ENCODE data around the gene LRP1. TPM values are rescaled to one million over a fixed set of nuclear protein-coding genes. Genes with fewer than 3 reads are reported as not detected.

Gene LRP1
- polyA plus RNA-seq, 12 donors: 81.0 to 163 (median 123) TPM; not detected in 1

DNA sequence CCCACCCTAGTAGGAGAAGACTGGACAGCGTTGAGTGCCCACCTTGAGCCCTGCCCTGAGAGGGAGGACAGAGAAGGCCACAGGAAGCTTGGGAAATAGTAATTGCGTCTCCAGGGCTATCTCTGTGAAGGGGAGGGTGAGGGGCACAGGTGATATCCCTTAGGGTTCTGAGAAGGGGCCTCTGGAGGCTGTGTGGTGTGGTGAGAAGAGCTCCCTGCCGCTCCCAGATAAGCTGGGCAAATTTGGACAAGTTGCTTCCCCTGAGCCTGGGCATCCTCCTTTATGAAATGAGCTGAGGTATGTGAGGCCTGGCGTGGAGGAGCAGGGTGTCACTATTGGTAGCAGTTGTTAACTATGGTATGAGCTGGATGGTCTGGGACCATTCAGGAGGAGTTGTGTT lies 42.6 kb downstream of the LRP1 start:
- no peak for DNase-seq

GRCh38 chr12:57171668-57172067 lies 43.4 kb downstream of the LRP1 start:
- DNase-seq: no peak

DNA sequence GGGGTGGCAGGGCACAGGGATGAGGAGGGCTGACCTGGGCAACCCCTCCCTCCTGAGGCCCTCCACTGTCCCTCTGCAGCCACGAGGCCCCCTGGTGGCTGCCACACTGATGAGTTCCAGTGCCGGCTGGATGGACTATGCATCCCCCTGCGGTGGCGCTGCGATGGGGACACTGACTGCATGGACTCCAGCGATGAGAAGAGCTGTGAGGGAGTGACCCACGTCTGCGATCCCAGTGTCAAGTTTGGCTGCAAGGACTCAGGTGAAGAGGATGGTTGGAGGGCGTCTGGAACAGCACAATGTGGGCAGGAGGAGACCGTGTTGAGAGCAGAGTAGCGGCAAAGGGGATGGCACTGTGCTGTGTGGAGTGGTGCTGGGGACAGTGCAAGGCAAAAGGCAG lies 44.8 kb downstream of the LRP1 start:
- no peak for DNase-seq

- no peak for DNase-seq
These were observed 45.4 kb downstream of the LRP1 start for GRCh38 chr12:57173683-57174082.

- peak; percentile 73 for DNase-seq
These were observed 47.3 kb downstream of the LRP1 start for GRCh38 chr12:57175428-57176138.

- DNase-seq: no peak
These were observed 47.8 kb downstream of the LRP1 start for GRCh38 chr12:57176139-57176477.

DNA sequence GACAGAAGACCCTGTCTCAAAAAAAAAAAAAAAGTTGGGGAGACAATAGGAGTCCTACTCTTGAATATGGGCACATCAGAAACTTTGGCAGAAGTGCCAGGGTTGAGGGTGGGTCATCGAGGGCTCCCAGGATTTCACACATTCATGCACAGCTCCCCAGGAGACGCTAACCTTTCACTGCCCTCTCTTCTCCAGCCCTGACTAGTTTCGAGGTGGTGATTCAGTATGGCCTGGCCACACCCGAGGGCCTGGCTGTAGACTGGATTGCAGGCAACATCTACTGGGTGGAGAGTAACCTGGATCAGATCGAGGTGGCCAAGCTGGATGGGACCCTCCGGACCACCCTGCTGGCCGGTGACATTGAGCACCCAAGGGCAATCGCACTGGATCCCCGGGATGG lies 48.6 kb downstream of the LRP1 start:
- no peak for DNase-seq

GRCh38 chr12:57177354-57177753 lies 49.1 kb downstream of the LRP1 start:
- no peak for DNase-seq

GRCh38 chr12:57178213-57178612 lies 49.9 kb downstream of the LRP1 start:
- no peak for DNase-seq

DNA sequence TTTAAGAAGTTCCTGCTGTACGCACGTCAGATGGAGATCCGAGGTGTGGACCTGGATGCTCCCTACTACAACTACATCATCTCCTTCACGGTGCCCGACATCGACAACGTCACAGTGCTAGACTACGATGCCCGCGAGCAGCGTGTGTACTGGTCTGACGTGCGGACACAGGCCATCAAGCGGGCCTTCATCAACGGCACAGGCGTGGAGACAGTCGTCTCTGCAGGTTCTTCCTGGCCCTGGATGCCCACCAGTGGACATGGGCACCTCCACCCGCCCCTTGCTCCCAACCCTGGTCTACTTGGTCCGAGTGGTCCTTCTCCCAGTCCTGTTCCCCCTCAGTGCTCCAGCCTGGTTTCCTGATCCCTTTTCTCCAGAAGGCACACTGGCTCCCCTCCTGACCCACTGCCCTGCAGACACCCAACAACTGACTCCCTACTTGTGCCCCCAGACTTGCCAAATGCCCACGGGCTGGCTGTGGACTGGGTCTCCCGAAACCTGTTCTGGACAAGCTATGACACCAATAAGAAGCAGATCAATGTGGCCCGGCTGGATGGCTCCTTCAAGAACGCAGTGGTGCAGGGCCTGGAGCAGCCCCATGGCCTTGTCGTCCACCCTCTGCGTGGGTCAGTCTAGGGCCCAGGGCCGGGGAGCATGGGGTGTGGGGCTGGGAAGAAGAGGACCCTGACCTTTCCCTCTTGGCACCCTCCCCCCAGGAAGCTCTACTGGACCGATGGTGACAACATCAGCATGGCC lies 51.2 kb downstream of the LRP1 start:
- no peak for DNase-seq

DNA sequence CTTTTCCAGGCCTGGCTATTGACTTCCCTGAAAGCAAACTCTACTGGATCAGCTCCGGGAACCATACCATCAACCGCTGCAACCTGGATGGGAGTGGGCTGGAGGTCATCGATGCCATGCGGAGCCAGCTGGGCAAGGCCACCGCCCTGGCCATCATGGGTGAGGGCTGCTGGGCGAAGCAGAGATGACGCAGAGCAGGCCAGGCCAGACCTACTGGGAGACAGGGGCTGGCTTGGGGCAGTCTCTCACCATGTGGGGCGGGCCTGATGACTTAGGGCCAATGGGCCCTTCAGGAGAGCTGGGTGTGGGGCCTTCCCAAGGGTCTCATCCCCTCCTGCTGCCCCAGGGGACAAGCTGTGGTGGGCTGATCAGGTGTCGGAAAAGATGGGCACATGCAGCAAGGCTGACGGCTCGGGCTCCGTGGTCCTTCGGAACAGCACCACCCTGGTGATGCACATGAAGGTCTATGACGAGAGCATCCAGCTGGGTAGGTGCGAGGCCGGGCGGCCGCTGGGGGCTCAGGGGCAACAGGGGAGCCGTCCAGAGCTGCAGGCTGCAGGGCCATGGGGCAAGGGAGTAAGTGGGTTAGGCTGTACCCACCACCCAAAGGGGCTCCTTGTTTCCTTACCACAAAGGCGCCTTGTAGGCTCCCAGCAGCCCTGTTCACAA lies 52.2 kb downstream of the LRP1 start:
- DNase-seq: no peak

- no peak for DNase-seq
These were observed 52.8 kb downstream of the LRP1 start for GRCh38 chr12:57181072-57181471.

GRCh38 chr12:57181561-57182155 lies 53.4 kb downstream of the LRP1 start:
- DNase-seq: no peak

DNA sequence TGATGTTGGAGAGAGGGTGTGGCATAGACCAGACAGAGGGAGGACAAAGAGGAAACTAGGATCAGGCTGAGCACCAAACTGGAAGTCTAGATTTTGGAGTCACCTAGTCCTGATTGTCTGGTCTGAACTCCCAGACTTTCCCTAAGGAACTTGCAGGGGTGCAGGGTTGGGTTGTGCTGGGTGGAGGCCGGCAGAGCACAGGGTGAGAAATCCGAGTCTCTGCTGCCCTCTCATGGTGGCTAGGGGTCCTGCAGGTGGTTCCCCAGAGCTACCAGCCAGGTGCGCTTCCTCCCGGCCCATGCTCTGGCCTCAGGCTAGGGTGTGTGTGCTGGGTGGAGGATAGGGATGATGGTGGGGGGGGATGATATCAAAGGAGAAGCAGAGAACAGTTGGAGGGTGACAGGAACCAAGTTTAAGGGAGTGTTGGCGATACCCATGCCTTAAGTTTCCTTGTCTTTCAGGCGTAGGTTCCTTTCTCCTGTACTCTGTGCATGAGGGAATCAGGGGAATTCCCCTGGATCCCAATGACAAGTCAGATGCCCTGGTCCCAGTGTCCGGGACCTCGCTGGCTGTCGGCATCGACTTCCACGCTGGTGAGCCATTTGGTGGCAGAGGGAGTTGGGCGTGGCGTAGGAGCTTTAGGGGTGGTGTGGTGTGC lies 54.8 kb downstream of the LRP1 start:
- peak; percentile 77 for DNase-seq

DNA sequence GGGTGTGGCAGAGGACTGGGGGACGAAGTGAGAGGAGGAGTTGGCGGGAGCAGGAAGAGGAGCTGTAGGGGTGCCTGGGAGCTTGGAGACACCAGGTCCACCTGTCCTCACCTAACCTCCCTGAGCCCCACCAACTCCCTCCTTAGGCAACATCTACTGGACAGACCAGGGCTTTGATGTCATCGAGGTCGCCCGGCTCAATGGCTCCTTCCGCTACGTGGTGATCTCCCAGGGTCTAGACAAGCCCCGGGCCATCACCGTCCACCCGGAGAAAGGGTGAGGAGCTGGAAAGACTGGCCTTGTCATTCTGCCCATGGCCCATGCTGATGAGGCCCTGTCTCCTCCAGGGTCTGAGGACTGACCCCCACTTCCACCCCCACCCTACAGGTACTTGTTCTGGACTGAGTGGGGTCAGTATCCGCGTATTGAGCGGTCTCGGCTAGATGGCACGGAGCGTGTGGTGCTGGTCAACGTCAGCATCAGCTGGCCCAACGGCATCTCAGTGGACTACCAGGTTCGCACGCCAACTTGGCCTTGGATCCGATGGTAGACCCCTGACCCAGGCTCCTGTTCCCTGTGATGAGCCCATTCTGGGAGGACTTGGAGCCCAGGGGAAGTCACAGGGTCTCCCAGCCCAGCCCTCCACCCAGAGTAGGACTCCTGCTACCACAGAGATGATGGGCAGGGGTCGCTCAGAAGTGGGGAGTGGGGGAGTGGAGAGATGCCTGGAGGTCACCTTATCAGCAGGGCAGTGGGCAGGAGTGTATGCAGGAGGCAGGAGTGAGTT lies 55.8 kb downstream of the LRP1 start:
- no peak for DNase-seq

DNA sequence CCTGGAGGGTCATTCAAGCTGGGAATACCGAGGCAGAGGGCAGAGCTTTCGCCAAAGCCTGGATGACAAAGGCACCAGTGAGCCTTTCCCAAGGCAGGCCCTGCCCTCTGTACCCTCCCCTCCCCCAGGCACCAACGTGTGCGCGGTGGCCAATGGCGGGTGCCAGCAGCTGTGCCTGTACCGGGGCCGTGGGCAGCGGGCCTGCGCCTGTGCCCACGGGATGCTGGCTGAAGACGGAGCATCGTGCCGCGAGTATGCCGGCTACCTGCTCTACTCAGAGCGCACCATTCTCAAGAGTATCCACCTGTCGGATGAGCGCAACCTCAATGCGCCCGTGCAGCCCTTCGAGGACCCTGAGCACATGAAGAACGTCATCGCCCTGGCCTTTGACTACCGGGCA lies 57.1 kb downstream of the LRP1 start:
- DNase-seq: no peak

- DNase-seq: no peak
These were observed 57.7 kb downstream of the LRP1 start for GRCh38 chr12:57185906-57186508.

- DNase-seq: no peak
These were observed 59.2 kb downstream of the LRP1 start for GRCh38 chr12:57187222-57188089.

GRCh38 chr12:57188090-57188425 lies 59.8 kb downstream of the LRP1 start:
- DNase-seq: no peak

GRCh38 chr12:57190037-57190436 lies 61.8 kb downstream of the LRP1 start:
- DNase-seq: no peak
